GM19043 (cell line): ENCODE data around the gene PTPRN2.

Experiments
- ATAC-seq: cut with Tn5 transposase; IDR thresholded peaks from one replicate; pipeline ENCODE4 v1.9.1; 2021; ENCODE audit warnings: low read depth; ENCODE audit not compliant: unreplicated experiment

Gene PTPRN2

GRCh38 chr7:157758468-157759245, 829.0 kb downstream of the PTPRN2 start:
- ATAC-seq, result no peak

GRCh38 chr7:157757776-157758467, 829.7 kb downstream of the PTPRN2 start:
- no peak for ATAC-seq

- ATAC-seq, result no peak
Measured at GRCh38 chr7:157757211-157757610, 830.4 kb downstream of the PTPRN2 start.

- ATAC-seq, result no peak
Measured at GRCh38 chr7:157755741-157756140, 831.9 kb downstream of the PTPRN2 start.

- no peak for ATAC-seq
Measured at GRCh38 chr7:157754416-157754790, 833.2 kb downstream of the PTPRN2 start.

- no peak for ATAC-seq
Measured at GRCh38 chr7:157753713-157754415, 833.8 kb downstream of the PTPRN2 start.

- no peak for ATAC-seq
Measured at GRCh38 chr7:157752832-157753291, 834.8 kb downstream of the PTPRN2 start.

GRCh38 chr7:157751951-157752673, 835.5 kb downstream of the PTPRN2 start:
- no peak for ATAC-seq

GRCh38 chr7:157751406-157751805, 836.2 kb downstream of the PTPRN2 start:
- ATAC-seq, result no peak

- ATAC-seq, result no peak
Measured at GRCh38 chr7:157750291-157750690, 837.3 kb downstream of the PTPRN2 start.

GRCh38 chr7:157745721-157746709, 841.6 kb downstream of the PTPRN2 start:
- ATAC-seq, result no peak

- ATAC-seq, result no peak
Measured at GRCh38 chr7:157744786-157745601, 842.6 kb downstream of the PTPRN2 start.

- ATAC-seq, result no peak
Measured at GRCh38 chr7:157743781-157744525, 843.7 kb downstream of the PTPRN2 start.

- no peak for ATAC-seq
Measured at GRCh38 chr7:157740251-157740798, 847.3 kb downstream of the PTPRN2 start.

GRCh38 chr7:157739650-157740049, 848.0 kb downstream of the PTPRN2 start:
- ATAC-seq, result no peak

- ATAC-seq, result no peak
Measured at GRCh38 chr7:157739031-157739430, 848.6 kb downstream of the PTPRN2 start.

GRCh38 chr7:157738066-157738460, 849.6 kb downstream of the PTPRN2 start:
- no peak for ATAC-seq
